Duodenal mucosa (tissue), 2 donors: ENCODE data around the gene FYN.

ENCODE experiments used
- H3K27ac ChIP-seq: one replicate; pipeline ENCODE4 v1.7.0; 2013; ENCODE audit warnings: low read depth, low read length
- H3K27me3 ChIP-seq, 2 donors: one replicate each; pipeline ENCODE4 v1.7.0; 2013; ENCODE audit warnings: low read length in 2 of 2, control low read depth in 1 of 2; ENCODE audit not compliant: insufficient read depth in 2 of 2, control insufficient read depth in 1 of 2
- H3K36me3 ChIP-seq, 2 donors: one replicate each; pipeline ENCODE4 v1.7.0; 2013; ENCODE audit warnings: low read length in 2 of 2, control low read depth in 1 of 2; ENCODE audit not compliant: insufficient read depth in 2 of 2, control insufficient read depth in 1 of 2
- H3K4me1 ChIP-seq, 2 donors: one replicate each; pipeline ENCODE4 v1.7.0; 2013; ENCODE audit warnings: low read length in 2 of 2, control low read depth in 1 of 2; ENCODE audit not compliant: insufficient read depth in 2 of 2, control insufficient read depth in 1 of 2
- H3K4me3 ChIP-seq, 2 donors: one replicate each; pipeline ENCODE4 v1.7.0; 2013; ENCODE audit warnings: low read length in 2 of 2, low read depth in 1 of 2
- H3K9ac ChIP-seq, 2 donors: one replicate each; pipeline ENCODE4 v1.7.0; 2013; ENCODE audit warnings: low read length in 2 of 2, low read depth in 1 of 2
- H3K9me3 ChIP-seq, 2 donors: one replicate each; pipeline ENCODE4 v1.7.0; 2013; ENCODE audit warnings: low read length in 2 of 2, control low read depth in 1 of 2; ENCODE audit not compliant: control insufficient read depth in 1 of 2

The FYN gene

DNA sequence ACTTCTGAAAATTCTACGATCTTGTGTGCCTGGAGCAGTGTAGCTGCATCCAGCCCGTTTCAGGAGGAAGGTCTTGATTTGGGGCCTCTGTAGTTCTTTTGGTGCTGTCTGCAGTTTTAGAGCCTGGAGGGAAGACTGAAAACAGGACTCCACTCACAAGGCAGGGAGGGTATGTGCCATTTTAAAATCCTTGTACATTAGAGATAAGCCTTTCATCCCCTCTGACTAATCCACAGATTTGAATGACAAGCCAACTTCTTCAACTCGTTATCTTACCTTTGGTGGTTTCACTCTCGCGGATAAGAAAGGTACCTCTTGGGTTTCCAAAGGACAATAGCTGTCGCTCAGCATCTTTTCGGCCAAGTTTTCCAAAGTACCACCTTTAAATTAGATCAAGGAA, 169.5 kb downstream of the FYN start:
- Histone ChIP-seq H3K27me3 (no peaks in the 10 kb centered on the region), H3K4me3 (no peak overlapping the region), H3K27ac (no peak overlapping the region), H3K36me3 (peaks cover 0 to 12% of the 10 kb centered on the region in 2 donors), H3K9ac (no peak overlapping the region), H3K4me1 (peaks cover 7% of the 10 kb centered on the region in 2 donors), H3K9me3 (no peaks in the 10 kb centered on the region)

DNA sequence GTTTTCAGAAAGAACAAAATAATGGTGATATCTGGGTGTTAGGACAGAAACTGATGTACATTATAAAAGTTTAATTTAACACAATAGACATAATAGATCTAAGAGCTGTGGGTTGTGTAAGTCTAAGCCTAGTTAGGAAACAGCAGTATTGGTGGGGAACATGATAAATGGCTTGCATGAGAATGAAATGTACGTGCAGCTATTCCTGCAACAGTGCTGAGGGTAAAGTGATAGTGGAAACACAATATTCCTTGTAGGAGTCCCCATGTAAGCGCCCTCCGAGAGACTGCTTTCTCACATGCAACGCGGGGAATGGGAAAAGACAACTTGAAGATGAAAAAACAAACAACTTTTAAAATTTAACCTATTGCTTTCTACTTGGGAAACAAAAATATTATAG, 171.0 kb downstream of the FYN start:
- Histone ChIP-seq H3K27me3 (no peaks in the 10 kb centered on the region), H3K27ac (no peak overlapping the region), H3K36me3 (peaks cover 0 to 12% of the 10 kb centered on the region in 2 donors), H3K4me1 (peaks cover 7% of the 10 kb centered on the region in 2 donors), H3K9ac (no peak overlapping the region), H3K9me3 (no peaks in the 10 kb centered on the region), H3K4me3 (no peak overlapping the region)

DNA sequence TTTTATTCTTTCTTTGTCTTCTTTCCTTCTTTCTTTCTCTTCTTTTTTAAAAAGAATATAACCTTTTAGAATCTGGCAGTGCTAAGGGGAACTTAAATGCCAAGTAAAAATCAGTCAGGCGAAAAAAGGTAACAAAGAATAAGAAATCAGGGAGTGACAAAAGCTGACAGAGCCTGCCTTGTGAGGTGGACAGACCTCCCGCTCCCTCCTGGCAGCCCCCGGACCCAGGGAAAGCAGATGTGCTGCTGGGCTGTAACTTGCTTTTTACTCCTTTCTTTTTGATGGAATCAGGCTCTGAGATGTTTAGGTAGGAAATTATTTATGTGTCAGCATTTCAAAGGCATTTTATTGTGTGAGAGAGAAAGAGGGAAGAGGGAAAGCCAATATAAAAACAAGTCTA, 172.1 kb downstream of the FYN start:
- no peak overlapping the region for H3K4me3 ChIP-seq
- H3K9me3 ChIP-seq = no peaks in the 10 kb centered on the region
- H3K9ac ChIP-seq = no peak overlapping the region
- H3K27ac ChIP-seq = no peak overlapping the region
- no peaks in the 10 kb centered on the region for H3K4me1 ChIP-seq
- H3K27me3 ChIP-seq = no peaks in the 10 kb centered on the region
- peaks cover 0 to 12% of the 10 kb centered on the region in 2 donors for H3K36me3 ChIP-seq

DNA sequence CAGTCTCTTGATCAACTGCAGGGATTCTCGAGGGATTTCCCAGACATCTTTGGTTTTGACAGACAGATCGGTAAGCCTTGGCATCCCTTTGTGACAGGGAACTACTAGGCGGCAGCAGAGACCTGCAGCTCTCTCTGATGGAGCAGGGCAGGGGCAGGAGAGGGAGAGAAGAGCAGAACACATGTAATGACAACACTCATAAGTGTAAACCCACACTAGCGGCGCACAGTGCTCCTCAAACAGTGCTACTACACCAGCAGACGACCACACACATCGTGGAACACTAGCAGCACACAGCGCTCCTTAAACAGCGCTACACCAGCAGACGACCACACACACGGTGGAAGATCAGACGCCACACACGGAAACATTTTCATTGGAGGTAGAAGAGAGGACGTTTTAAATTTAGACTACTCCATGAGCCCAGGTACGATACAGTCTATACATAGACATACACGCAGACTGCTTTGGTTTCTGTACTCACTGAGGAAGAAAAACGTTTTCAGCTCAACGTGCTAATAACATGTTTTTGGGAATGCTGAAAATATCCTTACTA, 173.0 kb downstream of the FYN start:
- no peak overlapping the region for H3K4me3 ChIP-seq
- no peaks in the 10 kb centered on the region for H3K9me3 ChIP-seq
- no peak overlapping the region for H3K9ac ChIP-seq
- no peak overlapping the region for H3K27ac ChIP-seq
- peaks cover 0 to 12% of the 10 kb centered on the region in 2 donors for H3K36me3 ChIP-seq
- no peaks in the 10 kb centered on the region for H3K4me1 ChIP-seq
- H3K27me3 ChIP-seq = no peaks in the 10 kb centered on the region

DNA sequence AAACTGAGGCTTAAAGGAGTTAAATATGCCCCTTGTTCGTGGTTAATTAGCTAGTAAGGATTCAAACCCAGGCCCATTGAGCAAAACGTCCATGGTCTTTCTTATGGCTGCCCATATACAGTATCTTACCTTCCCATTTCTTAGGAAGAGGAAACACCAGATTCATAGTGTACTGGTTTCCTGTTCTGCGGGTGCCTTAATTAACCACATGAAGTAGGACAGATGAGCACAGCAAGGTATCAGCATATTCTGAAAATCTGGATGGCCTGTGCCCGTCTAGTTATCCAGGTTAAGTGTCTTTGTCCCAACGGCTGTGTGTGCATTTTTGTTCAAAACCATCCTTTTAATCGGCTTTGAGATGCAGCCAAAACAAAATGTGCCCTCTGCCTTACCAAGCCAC, 174.1 kb downstream of the FYN start:
- Histone ChIP-seq H3K9ac (no peak overlapping the region), H3K4me1 (peaks cover 0 to 4% of the 10 kb centered on the region in 2 donors), H3K36me3 (peaks cover 3 to 13% of the 10 kb centered on the region in 2 donors), H3K9me3 (no peaks in the 10 kb centered on the region), H3K4me3 (no peak overlapping the region), H3K27me3 (no peaks in the 10 kb centered on the region), H3K27ac (no peak overlapping the region)

DNA sequence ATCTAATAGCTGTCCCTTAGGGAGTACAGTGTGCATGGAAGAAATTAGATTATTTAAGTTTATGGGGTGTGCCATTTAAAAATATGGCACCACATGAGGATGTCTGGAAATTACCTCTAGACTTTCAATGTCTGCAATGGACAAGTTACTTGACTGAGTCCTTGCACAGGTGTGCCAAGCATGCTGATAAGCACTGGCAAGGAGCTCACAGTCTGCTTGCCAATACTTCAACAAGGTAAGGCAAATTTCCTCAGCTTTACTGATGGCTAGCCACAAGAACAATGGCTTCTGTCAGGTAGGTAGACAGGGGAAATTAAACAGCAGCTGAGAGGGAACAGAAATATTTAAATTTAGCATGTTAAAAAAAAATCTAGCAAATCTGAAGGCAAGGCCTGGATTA, 176.4 kb downstream of the FYN start:
- no peak overlapping the region for H3K27ac ChIP-seq

DNA sequence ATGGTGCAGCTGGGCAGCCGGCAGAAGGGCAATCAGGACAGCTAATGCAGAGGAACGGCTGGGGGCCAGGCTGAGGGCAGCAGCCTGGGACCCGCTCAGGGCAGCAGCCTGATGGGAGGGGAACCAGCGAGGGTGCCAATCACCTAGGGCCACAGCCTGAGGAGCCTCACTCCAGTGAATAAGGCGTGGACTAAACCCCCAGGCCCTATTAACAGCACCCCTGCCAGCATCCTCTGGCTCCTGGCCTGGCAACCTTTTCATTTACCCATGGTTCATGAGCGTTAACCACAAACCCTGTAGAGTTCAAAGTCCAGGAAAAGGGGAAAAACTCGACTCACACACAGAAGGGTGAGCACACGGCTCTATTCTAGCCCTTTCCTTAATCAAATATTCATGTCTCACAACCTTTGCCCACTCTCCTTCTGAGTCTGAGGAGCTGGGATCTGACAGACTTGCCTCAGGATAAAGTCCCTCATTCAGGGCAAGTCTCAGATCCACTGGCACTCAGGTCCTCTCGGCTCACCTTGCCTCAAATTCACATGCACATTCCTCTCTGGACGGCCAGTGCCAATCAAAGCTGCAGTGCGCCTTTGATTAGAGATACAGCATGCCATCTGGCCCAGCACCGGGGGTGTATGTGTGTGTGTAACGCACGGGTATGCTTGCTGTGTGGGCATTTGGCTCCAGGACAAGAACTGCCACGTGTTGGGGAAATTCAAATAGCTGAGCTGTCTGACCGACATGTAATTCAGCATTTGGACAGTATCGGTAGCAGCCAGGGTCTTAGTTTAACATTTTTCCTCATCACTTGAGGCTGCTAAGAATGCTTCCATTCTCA, 180.7 kb downstream of the FYN start:
- peaks cover 41 to 49% of the 10 kb centered on the region in 2 donors for H3K4me1 ChIP-seq
- H3K9ac ChIP-seq = peak overlapping the region in 1 of 2 donors; percentile 5
- H3K27ac ChIP-seq = peak overlapping the region; percentile 15

More for the DNA sequence above, 176.4 kb downstream of the FYN start:
- no peaks in the 10 kb centered on the region for H3K9me3 ChIP-seq
- no peak overlapping the region for H3K9ac ChIP-seq
- H3K4me3 ChIP-seq = no peak overlapping the region
- no peaks in the 10 kb centered on the region for H3K27me3 ChIP-seq
- H3K4me1 ChIP-seq = peaks cover 20 to 27% of the 10 kb centered on the region in 2 donors
- peaks cover 3 to 19% of the 10 kb centered on the region in 2 donors for H3K36me3 ChIP-seq

DNA sequence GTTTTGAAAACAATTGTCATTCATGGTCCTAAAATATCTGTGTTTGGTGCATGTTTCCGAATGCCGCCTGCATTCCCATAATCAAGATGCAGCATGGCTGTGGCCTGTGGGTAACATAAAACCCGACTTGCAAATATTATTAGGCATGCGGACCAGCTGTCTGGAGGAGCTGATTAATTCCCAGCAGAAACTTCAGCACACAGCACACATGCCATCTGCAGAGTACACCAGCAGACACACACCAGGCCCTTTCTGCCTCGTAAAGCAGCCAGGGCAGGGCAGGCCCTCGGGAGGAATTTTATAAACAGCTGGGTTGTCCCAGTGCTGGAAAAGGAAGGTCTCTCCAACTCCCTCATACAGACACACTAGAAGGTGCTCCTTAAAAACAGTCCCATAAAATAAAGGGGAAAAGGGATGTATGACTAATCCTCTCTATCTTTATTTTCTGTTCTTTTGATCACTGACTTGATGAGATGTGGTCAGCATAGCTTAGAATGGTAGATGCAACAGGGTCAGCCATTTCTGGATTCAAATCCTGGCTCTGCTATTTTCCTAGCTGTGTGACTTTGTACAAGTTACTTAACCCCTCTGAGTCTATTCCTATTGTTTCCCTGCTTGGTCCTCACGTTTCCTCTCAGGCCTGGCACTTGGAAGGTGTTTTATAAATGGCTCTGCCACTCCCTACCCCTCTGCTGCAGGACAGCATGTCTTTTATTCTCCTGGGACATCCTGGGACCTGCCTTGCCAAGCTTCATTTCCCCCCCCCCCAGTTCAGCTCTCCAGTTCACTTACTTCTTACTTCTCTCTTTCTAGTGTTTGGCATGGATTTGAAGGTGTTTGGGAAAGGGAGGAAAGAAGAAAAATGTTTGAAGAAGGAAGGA, 181.7 kb downstream of the FYN start:
- Histone ChIP-seq H3K4me3 (no peak overlapping the region), H3K36me3 (peaks cover 3 to 16% of the 10 kb centered on the region in 2 donors), H3K9me3 (no peaks in the 10 kb centered on the region), H3K27me3 (no peaks in the 10 kb centered on the region), H3K27ac (no peak overlapping the region), H3K4me1 (peaks cover 43 to 56% of the 10 kb centered on the region in 2 donors), H3K9ac (no peak overlapping the region)

More for the DNA sequence above, 180.7 kb downstream of the FYN start:
- no peaks in the 10 kb centered on the region for H3K27me3 ChIP-seq
- H3K4me3 ChIP-seq = peak overlapping the region; percentile 38 to 55
- no peaks in the 10 kb centered on the region for H3K9me3 ChIP-seq
- H3K36me3 ChIP-seq = peaks cover 3 to 16% of the 10 kb centered on the region in 2 donors

DNA sequence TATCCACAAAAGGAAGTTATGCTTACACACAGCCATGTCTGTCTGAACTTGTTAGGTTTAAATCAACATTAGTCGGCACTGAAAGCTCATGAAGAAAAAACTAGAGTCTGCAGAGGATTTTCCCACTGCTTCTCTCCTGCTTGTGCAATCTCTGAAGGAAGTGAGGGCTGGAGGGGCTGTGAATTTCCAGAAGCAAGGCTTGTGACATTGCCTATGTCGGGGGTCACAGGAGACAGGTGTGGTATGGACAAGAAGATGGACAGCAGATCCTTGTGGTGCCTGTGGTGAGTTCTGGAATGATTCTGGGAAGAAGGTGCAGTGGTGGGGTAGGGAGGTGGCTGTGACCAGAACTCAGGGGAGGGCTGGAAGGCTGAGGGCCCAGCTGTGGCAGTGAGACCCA, 183.3 kb downstream of the FYN start:
- Histone ChIP-seq H3K27me3 (no peaks in the 10 kb centered on the region), H3K36me3 (peaks cover 3 to 16% of the 10 kb centered on the region in 2 donors), H3K27ac (no peak overlapping the region), H3K4me3 (no peak overlapping the region), H3K9me3 (no peaks in the 10 kb centered on the region), H3K9ac (no peak overlapping the region), H3K4me1 (peaks cover 48 to 68% of the 10 kb centered on the region in 2 donors)

DNA sequence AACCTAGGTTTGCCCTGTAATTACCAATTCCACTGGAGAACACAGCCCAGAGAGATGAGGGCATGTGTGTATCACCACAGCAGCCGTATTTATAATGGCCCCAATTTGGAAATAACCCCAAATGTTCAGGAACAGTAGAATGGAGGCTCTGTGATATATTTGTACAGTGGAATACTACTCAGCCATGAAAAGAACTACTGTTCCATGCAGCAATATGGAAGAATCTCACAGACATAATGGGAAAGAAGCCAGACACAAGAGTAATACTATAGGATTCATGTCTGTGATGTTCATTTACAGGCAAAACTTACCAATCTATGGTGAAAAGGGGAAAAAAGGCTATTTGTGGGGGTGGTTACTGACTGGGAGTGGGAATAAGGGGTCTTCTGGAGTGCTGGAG, 183.8 kb downstream of the FYN start:
- H3K36me3 ChIP-seq = peaks cover 2 to 16% of the 10 kb centered on the region in 2 donors
- H3K4me3 ChIP-seq = no peak overlapping the region
- no peak overlapping the region for H3K27ac ChIP-seq
- no peak overlapping the region for H3K9ac ChIP-seq
- H3K4me1 ChIP-seq = peaks cover 49 to 67% of the 10 kb centered on the region in 2 donors
- H3K9me3 ChIP-seq = no peaks in the 10 kb centered on the region
- H3K27me3 ChIP-seq = no peaks in the 10 kb centered on the region
